ENCODE data around the gene FAM229B. TPM values are rescaled to one million over a fixed set of nuclear protein-coding genes. Genes with fewer than 3 reads are reported as not detected.

The FAM229B gene
- total RNA-seq, 1 experiment from 2014 or later: 20.0 TPM

GRCh38 chr6:112141707-112142106 is 54.3 kb downstream of the FAM229B start:
- no peaks in the 10 kb centered on the region for H3K9me3 Mint-ChIP-seq
- no peaks in the 10 kb centered on the region for H3K36me3 Mint-ChIP-seq
- DNase-seq (ENCODE audit: low spot score) (no peak), ATAC-seq (no peak)
- CTCF ChIA-PET: no interaction called here
- no peak overlapping the region for H3K4me3 Mint-ChIP-seq
- POLR2A ChIA-PET: no interaction called here
- TF ChIP-seq E2F5 (CRISPR knock-in tag; IDR thresholded peaks at IDR 0.05): no peak
- TF ChIP-seq TEAD4 (CRISPR knock-in tag; IDR thresholded peaks at IDR 0.05): no peak
- TF ChIP-seq USF2 (CRISPR knock-in tag; IDR thresholded peaks at IDR 0.05): no peak
- TF ChIP-seq PREB (CRISPR knock-in tag; IDR thresholded peaks at IDR 0.05; ENCODE audit: borderline replicate concordance): no peak
- TF ChIP-seq E2F4 (CRISPR knock-in tag; IDR thresholded peaks at IDR 0.05; ENCODE audit: borderline replicate concordance, low read depth): no peak
- TF ChIP-seq ETV6 (CRISPR knock-in tag; IDR thresholded peaks at IDR 0.05): no peak
- H3K27me3 Mint-ChIP-seq (ENCODE audit: low read depth): no peaks in the 10 kb centered on the region
- H3K4me1 Mint-ChIP-seq: no peaks in the 10 kb centered on the region
- no peak overlapping the region for H3K27ac Mint-ChIP-seq

GRCh38 chr6:112144145-112144926 is 56.9 kb downstream of the FAM229B start:
- Mint-ChIP-seq H3K4me1 (no peaks in the 10 kb centered on the region), H3K4me3 (no peak overlapping the region), H3K27me3 (ENCODE audit: low read depth) (no peaks in the 10 kb centered on the region), H3K36me3 (no peaks in the 10 kb centered on the region), H3K27ac (no peak overlapping the region), H3K9me3 (no peaks in the 10 kb centered on the region)
- DNase-seq (ENCODE audit: low spot score) (no peak), ATAC-seq (no peak)
- ChIA-PET CTCF (interaction anchor here (1.2 to 1.6 kb wide), 6 partner anchors 21 to 62 kb away, joined by 3 to 9 read pairs (median 4); partner anchors contain the start of genes FAM229B and TUBE1), POLR2A (no interaction called here)
- TF ChIP-seq ZNF317 (CRISPR knock-in tag; IDR thresholded peaks at IDR 0.05; ENCODE audit: borderline replicate concordance, low read depth) (no peak), FOXK1 (CRISPR knock-in tag; IDR thresholded peaks at IDR 0.05) (no peak), ZNF416 (CRISPR knock-in tag; IDR thresholded peaks at IDR 0.05) (no peak)

GRCh38 chr6:112145080-112145573 is 57.7 kb downstream of the FAM229B start:
- ChIA-PET POLR2A (no interaction called here), CTCF (interaction anchor here (0.6 to 1.6 kb wide), 15 partner anchors 11 to 102 kb away, joined by 3 to 9 read pairs (median 3); partner anchors contain the start of genes FAM229B and TUBE1)
- peak; percentile 97 for ATAC-seq
- H3K27ac Mint-ChIP-seq: no peak overlapping the region
- no peaks in the 10 kb centered on the region for H3K36me3 Mint-ChIP-seq
- H3K4me1 Mint-ChIP-seq: no peaks in the 10 kb centered on the region
- no peaks in the 10 kb centered on the region for H3K9me3 Mint-ChIP-seq
- no peak overlapping the region for H3K4me3 Mint-ChIP-seq
- H3K27me3 Mint-ChIP-seq (ENCODE audit: low read depth): no peaks in the 10 kb centered on the region
- peak; percentile 36 for DNase-seq (ENCODE audit: low spot score)
- TF ChIP-seq IRF1 (CRISPR knock-in tag; IDR thresholded peaks at IDR 0.05) (no peak), EMX1 (CRISPR knock-in tag; IDR thresholded peaks at IDR 0.05) (no peak), ZBTB43 (CRISPR knock-in tag; IDR thresholded peaks at IDR 0.05) (no peak), IRF2 (CRISPR knock-in tag; IDR thresholded peaks at IDR 0.05; ENCODE audit: borderline replicate concordance, low read depth) (no peak), ZNF512 (CRISPR knock-in tag; IDR thresholded peaks at IDR 0.05; ENCODE audit: borderline replicate concordance) (no peak), SMAD4 (CRISPR knock-in tag; IDR thresholded peaks at IDR 0.05) (no peak), MXD4 (CRISPR knock-in tag; IDR thresholded peaks at IDR 0.05; ENCODE audit: borderline replicate concordance) (no peak), PRRX2 (CRISPR knock-in tag; IDR thresholded peaks at IDR 0.05) (no peak), TEAD4 (CRISPR knock-in tag; IDR thresholded peaks at IDR 0.05) (no peak), ZNF317 (CRISPR knock-in tag; IDR thresholded peaks at IDR 0.05; ENCODE audit: borderline replicate concordance, low read depth) (no peak), SOX15 (CRISPR knock-in tag; IDR thresholded peaks at IDR 0.05) (no peak), FOXK1 (CRISPR knock-in tag; IDR thresholded peaks at IDR 0.05) (no peak), HMGA2 (CRISPR knock-in tag; IDR thresholded peaks at IDR 0.05) (no peak), ZNF425 (CRISPR knock-in tag; conservative IDR thresholded peaks at IDR 0.05) (no peak)

Data from WTC11 (cell line).